IPS-NIHi11 (cell line): ENCODE results near the gene SLC8A3.
"Not testable (repeated sequence)": the region's sequence is repeated elsewhere in the genome, so short reads cannot be mapped to it uniquely, and the experiment has no call there.

Source experiments
- DNase-seq: peaks from one replicate; pipeline ENCODE4 v3.0.0; 2012; ENCODE audit warnings: mixed read lengths, low spot score

SLC8A3 gene, protein sequence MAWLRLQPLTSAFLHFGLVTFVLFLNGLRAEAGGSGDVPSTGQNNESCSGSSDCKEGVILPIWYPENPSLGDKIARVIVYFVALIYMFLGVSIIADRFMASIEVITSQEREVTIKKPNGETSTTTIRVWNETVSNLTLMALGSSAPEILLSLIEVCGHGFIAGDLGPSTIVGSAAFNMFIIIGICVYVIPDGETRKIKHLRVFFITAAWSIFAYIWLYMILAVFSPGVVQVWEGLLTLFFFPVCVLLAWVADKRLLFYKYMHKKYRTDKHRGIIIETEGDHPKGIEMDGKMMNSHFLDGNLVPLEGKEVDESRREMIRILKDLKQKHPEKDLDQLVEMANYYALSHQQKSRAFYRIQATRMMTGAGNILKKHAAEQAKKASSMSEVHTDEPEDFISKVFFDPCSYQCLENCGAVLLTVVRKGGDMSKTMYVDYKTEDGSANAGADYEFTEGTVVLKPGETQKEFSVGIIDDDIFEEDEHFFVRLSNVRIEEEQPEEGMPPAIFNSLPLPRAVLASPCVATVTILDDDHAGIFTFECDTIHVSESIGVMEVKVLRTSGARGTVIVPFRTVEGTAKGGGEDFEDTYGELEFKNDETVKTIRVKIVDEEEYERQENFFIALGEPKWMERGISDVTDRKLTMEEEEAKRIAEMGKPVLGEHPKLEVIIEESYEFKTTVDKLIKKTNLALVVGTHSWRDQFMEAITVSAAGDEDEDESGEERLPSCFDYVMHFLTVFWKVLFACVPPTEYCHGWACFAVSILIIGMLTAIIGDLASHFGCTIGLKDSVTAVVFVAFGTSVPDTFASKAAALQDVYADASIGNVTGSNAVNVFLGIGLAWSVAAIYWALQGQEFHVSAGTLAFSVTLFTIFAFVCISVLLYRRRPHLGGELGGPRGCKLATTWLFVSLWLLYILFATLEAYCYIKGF

DNA sequence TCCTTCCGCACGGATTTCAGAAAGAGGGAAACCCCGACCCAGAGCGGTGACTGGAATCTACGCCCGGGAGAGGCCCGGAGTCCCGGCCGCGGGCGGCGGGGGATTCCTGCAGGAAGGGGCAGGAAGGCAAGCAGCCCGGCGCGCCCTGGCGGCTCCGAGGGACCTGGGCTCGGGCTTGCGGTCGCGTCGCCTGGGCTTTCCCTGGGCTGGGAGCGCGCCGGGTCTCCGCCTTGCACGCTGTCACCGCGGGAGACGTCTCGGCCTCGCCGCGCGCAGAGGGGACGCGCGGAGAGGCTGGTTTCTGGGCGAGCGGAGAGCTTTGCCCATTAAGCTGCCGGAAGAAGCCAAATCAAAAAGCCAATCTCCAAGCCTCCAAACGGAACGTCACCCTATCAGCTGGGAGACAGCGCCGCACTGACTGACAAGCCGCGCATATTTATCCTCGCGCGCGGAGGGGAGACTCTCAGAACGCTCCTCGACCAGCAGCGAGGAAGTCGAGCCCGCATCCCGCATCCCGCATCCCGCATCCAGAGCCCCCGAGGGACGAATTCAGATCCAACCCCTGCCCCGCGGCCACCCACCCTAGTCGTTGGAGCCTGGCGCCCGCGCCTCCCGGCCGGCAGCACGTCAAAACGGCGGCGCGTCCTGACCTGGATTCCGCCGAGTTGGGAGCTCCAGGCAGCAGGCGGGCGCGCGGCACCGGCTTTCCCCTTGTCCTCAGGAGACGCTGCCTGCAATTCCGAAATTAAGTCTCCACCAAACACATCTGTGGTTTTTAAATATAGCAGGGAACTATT is at the start of gene SLC8A3:
Gene SLC8A3, minus strand, starts transcription at position 293 of the 797 bp plus-strand sequence. CDS start 20,529 bp downstream, outside the sequence.
- DNase-seq: peak; percentile 78

DNA sequence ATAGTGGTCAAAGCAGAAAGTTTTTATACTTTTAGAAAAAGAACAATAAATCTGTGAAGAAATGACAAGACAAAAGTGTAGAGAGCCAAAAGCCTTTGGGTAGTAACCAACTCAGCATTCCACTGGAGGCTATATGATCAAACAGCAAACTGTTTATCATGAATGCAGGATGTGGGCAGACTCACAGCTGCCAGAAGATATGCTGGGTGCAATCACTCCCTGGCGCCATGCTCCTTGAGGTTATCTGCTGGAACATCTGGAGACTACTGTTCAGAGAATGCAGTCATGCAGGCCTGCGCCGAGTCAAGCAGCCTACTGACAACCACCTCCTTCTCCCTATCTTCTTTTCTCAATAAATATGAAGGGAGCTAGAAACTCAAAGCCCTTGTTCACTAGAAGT is 49.0 kb upstream of the SLC8A3 start:
- no peak for DNase-seq

DNA sequence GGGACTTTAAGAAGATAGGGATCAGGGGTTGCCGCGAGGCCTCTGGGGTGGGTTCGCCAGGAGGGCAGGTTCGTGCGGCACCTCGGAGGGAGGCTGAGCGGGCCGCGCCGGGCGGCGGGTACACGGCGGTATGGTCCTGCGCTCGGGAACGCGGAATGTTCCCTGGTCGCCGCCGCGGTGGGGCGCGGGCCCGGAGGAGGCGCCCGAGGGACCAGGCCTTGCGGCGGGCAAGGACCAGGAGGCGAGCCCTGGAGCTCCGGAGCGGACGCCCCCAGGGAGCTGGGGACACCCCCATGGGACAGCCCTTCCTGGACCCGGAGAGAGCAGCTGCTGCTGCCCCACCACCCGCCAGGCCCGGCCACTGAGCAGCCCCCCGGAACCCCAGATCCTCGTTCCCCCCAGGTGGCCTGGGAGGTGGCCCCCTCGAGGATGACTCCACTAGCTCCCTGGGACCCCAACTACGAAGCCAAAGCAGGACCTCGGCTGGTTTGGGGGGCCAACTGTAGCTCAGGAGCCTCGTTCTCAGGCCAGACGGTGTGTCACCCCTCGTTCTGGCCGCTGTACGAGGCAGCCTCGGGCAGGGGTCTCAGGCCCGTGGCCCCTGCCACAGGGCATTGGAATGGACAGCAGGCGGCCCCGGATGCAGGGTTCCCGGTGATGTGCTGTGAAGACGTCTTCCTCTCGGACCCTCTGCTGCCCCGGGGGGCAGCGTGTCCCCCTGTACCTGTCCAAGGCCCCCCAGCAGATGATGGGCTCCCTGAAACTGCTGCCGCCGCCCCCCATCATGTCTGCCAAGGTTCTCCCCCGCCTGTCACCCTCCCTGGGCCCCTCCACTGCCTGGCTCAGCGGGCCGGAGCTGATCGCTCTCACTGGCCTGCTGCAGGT is 45.6 kb upstream of the SLC8A3 start:
- DNase-seq: no peak

DNA sequence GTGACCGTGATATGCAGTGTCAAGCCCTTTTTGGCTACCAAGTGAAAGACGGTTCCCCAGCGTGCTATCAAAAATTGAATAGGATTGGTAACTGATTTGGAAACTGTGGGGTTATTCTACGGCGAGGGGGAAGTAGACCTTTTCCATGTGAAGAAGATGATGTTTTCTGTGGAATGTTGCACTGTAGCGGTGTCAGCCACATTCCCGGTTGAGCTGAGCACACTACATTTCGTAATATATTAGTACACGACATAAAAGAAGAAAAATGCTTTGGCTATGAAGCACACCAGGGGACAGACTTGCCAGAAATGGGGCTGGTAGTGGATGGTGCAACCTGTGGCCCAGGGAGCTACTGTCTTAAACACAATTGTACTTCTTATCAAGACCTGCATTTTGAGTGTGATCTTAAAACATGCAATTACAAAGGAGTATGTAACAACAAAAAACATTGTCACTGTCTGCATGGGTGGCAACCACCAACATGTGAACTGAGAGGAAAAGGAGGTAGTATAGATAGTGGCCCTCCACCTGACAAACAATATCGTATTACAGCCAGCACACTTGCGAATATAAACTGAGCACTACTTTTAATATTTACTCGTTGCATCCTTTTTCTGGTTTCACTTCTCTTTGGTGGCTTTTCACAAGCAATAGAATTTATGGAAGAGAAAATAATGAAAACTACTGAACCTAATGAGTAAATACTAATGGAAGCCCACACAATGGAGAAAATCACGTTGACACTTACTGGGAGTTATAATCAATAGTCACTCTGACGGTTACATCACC is 43.2 kb upstream of the SLC8A3 start:
- DNase-seq: not testable (repeated sequence)

GRCh38 chr14:70229877-70230640 is 41.3 kb upstream of the SLC8A3 start:
- peak; percentile 9 for DNase-seq

DNA sequence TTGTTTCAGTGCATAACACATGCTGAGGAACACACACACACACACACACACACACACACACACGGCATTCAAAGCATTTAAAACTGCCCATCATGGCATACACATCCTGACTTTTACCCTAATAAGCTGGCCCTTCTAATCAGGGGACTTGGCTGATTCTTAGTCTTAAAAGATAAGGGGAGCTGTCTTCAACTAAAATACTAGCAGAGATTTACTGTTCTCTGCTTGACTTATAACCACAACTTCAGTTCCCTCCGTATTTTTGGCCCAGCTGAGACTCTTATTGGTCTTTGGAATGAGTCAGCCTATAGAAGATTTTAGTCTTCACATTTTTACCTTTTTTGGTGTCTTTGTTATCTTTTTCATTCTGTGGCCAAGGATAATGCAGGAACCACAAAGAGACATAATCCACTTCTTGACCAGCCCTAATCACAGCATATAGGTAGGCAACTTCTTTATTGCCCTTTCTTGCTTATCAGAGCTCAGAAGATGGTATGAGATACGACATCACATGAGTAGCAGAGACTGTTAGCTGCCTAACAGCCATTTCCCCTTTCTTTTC is 25.1 kb upstream of the SLC8A3 start:
- no peak for DNase-seq

DNA sequence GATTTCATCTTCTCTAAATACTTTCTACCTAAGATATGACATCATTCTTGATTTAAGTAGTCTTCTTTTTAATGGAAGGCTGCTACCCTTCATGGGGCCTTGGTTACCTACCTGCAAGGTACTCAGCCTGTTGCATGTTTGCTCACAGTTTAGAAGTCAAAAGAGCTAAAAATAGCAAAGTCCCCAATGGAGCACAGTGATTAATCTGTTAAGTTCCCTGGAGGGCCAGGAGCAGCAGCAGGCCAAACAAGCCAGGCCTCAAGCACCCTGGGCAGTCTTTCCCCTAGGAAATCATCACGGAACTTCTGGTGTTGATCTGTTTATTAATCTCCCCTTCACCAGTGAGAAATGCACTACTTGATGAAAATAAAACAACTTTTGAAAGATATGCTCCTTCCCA is 24.0 kb upstream of the SLC8A3 start:
- DNase-seq: no peak

DNA sequence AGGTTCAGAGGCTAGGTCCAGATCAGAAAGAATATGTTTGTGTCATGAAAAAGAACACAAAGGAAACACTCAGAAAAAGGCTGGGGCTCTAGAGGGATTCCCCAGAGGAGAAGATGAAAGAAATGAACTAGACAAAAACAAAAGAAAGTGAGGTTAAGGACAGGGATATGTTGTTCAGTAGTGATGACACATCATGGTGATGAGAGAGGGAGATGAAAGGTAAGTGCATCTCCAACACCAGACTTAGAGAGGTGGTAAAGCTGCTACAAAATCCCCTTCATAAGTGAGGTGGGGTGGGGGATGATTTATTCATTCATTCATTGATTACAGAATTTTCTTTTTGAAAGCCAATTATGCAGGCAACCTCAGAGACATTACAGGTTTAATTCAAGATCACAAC is 19.6 kb upstream of the SLC8A3 start:
- DNase-seq: no peak

GRCh38 chr14:70203686-70204085 is 14.9 kb upstream of the SLC8A3 start:
- no peak for DNase-seq

DNA sequence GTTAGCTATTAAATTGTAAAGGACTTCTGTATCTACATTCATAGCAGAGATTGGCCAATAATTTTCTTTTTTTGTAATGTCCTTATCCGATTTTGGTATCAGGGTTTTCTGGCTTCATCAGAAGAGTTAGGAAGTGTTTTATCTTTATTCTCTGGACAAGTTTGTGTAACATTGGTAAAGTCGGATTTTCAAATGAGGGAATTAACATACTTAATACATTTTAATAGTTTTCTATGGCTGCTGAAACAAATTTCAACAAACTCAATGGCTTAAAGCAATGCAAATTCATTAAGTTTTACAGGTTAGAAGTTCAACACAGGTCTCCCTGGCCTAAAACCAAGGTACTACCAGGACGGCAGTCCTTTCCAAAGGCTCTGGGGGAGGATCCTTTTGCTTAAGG is 13.2 kb upstream of the SLC8A3 start:
- DNase-seq: no peak

GRCh38 chr14:70193396-70193795 is 4.6 kb upstream of the SLC8A3 start:
- DNase-seq: no peak

GRCh38 chr14:70192915-70193314 is 4.2 kb upstream of the SLC8A3 start:
- DNase-seq: peak; percentile 15

GRCh38 chr14:70190156-70190555 is 1.4 kb upstream of the SLC8A3 start:
- no peak for DNase-seq

- peak; percentile 23 for DNase-seq
These were observed 816 bp upstream of the SLC8A3 start for GRCh38 chr14:70189456-70190077.

DNA sequence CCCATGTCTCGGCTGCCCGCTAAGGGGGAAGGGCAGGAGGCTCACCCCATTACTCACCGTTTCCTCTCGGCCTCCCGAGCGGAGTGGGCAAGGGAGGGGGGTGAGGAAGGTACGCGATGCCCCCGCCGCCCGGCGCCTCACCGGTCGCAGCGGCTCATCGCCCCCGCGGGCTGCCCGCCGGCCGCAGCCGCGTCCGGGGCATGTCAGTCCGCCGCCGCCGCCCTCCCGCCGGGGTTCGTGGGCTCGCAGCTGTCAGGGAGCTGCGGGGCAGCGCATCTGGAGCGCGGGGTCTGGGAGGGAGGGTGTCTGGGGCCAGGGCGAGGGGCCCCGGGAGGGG is 461 bp downstream of the SLC8A3 start:
- peak; percentile 63 for DNase-seq

DNA sequence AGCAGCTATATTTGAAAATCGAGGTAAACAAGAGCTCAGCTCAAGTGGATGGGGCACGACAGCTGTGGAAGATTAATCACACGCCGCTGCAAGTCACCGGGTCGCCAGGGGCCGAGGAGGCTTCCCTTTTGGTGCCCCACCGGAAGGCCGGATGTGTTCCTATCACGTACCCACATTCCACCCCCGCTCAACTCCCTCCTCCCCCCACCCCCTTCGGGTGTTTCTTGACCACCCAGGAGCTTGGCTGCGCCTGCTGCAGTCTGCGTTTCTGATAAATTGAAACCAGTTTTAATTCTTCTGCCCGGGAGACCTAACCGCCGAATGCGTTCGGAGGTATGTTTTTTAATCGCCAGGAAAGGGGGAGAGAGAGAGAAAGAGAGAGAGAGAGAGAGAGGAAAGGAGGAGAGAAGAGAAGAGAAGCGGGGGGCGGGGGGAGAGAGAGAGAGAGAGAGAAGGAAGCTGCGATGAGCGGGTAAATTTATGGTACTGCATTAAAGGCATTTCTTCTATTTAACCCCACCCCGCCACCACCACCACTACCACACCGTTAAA is 1.8 kb downstream of the SLC8A3 start:
- DNase-seq: peak; percentile 52

GRCh38 chr14:70183991-70184390 is 4.8 kb downstream of the SLC8A3 start:
- no peak for DNase-seq

DNA sequence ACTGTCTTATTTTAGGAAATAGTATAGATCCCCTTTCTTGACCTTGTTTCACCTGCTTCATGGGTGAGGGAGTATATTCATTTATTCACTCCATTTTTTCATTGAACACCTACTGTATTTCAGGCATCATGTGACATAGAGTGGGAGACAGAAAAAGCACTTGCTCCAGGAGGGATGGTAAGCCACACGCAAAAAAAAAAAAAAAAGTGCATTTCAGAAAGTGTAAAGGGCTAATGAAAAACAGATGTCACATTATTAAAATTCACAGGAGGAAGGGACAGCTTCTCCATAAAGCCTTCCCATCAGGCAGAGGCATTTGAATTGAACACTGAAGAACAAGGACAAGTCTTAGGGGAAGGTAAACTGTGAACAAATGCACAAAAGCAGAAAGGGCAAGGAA is 7.5 kb downstream of the SLC8A3 start:
- DNase-seq: no peak

- DNase-seq: no peak
These were observed 8.0 kb downstream of the SLC8A3 start for GRCh38 chr14:70180718-70181117.
